Spinal cord (tissue), 10 donors: ENCODE measurements around the gene NCAN. TPM values are rescaled to one million over a fixed set of nuclear protein-coding genes. Genes with fewer than 3 reads are reported as not detected.
A peak's percentile ranks its signal among the peaks of the same experiment; 100 is the strongest.

ENCODE experiments used
- DNase-seq, 6 donors: peaks; one replicate each; pipeline versions ENCODE4 v3.0.0 to v3.0.0-alpha.2; 2013 to 2015; ENCODE audit warnings: low spot score in 6 of 6, low read depth in 4 of 6
- H3K27ac ChIP-seq: one replicate; pipeline ENCODE4 v1.5.1; 2013; ENCODE audit warnings: low read depth, low read length, control low read depth
- H3K27me3 ChIP-seq: one replicate; pipeline ENCODE4 v1.6.1; 2013; ENCODE audit warnings: low read length; ENCODE audit not compliant: control insufficient read depth, insufficient read depth
- H3K36me3 ChIP-seq: one replicate; pipeline ENCODE4 v1.6.1; 2013; ENCODE audit warnings: low read length; ENCODE audit not compliant: control insufficient read depth, insufficient read depth
- H3K4me1 ChIP-seq: one replicate; pipeline ENCODE4 v1.6.1; 2013; ENCODE audit warnings: low read length; ENCODE audit not compliant: control insufficient read depth, insufficient read depth
- H3K4me3 ChIP-seq: one replicate; pipeline ENCODE4 v1.5.1; 2013; ENCODE audit warnings: low read depth, low read length, control low read depth
- H3K9me3 ChIP-seq: one replicate; pipeline ENCODE4 v1.6.1; 2013; ENCODE audit warnings: low read length; ENCODE audit not compliant: control insufficient read depth, insufficient read depth
- WGBS: methylation state at CpG from one replicate; pipeline ENCODE4 v1.1.5; 2013; ENCODE audit warnings: missing lambda C conversion rate; ENCODE audit not compliant: insufficient coverage; 5-methylcytosine and 5-hydroxymethylcytosine counted together
- polyA plus RNA-seq, 2 donors: library from polyadenylated mRNA; unstranded; fragments of 120-200 nt; gene quantifications; one replicate each; pipeline ENCODE4 v1.2.1, GENCODE V29; 2013; ENCODE audit not compliant: insufficient read length in 2 of 2
- total RNA-seq, 2 donors: library from RNA; depleted of rRNA in 1 of 2; stranded (reverse); fragments of 120-200 nt in 1 of 2; fragments of >200 nt in 1 of 2; gene quantifications; one replicate each; pipeline versions ENCODE4 v1.2.3 to v1.2.4, GENCODE V29; 2013 to 2014
- donor health status: healthy.

NCAN gene
- total and polyA plus RNA-seq, 4 donors, result 135 to 623 (median 338) TPM

DNA sequence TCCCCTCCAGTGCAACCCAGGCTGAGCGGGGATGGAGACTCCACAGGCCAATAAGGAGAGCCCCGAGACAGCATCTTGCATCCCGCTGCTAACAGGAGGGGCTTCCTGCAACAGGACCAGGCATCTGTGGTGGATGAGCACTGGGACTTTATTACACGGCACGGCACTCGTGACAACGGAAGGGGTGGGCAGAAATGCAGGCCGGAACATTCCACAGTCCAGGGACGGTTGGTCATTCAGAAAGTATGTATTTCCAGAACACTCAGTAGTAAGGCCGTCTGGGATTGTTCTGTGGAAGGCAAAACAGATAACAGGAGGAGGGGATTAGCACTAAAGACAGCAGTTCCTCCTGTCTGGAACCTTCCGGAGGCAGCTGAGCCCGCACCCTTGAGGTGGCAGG lies 64.6 kb downstream of the NCAN start:
- no peaks in the 10 kb centered on the region for H3K9me3 ChIP-seq
- DNase-seq, result no peak
- H3K4me3 ChIP-seq, result no peak overlapping the region
- H3K27ac ChIP-seq, result no peak overlapping the region
- H3K4me1 ChIP-seq, result peaks cover 68% of the 10 kb centered on the region
- WGBS, result 87% methylated on average over 10 of the region's 12 CpGs
- H3K27me3 ChIP-seq, result no peaks in the 10 kb centered on the region
- peaks cover 71% of the 10 kb centered on the region for H3K36me3 ChIP-seq

GRCh38 chr19:19276851-19277250 lies 65.1 kb downstream of the NCAN start:
- peaks cover 71% of the 10 kb centered on the region for H3K4me1 ChIP-seq
- no peaks in the 10 kb centered on the region for H3K27me3 ChIP-seq
- H3K9me3 ChIP-seq, result no peaks in the 10 kb centered on the region
- H3K4me3 ChIP-seq, result no peak overlapping the region
- H3K27ac ChIP-seq, result no peak overlapping the region
- 89% methylated on average over 20 of the region's 20 CpGs for WGBS
- no peak for DNase-seq
- peaks cover 76% of the 10 kb centered on the region for H3K36me3 ChIP-seq

GRCh38 chr19:19278315-19278714 lies 66.6 kb downstream of the NCAN start:
- no peaks in the 10 kb centered on the region for H3K27me3 ChIP-seq
- H3K36me3 ChIP-seq, result peaks cover 87% of the 10 kb centered on the region
- no peaks in the 10 kb centered on the region for H3K9me3 ChIP-seq
- H3K4me1 ChIP-seq, result peaks cover 63% of the 10 kb centered on the region
- H3K4me3 ChIP-seq, result no peak overlapping the region
- DNase-seq, result peak in 2 of 6 donors; percentile 28 to 88
- 73% methylated on average over 7 of the region's 7 CpGs for WGBS
- no peak overlapping the region for H3K27ac ChIP-seq

DNA sequence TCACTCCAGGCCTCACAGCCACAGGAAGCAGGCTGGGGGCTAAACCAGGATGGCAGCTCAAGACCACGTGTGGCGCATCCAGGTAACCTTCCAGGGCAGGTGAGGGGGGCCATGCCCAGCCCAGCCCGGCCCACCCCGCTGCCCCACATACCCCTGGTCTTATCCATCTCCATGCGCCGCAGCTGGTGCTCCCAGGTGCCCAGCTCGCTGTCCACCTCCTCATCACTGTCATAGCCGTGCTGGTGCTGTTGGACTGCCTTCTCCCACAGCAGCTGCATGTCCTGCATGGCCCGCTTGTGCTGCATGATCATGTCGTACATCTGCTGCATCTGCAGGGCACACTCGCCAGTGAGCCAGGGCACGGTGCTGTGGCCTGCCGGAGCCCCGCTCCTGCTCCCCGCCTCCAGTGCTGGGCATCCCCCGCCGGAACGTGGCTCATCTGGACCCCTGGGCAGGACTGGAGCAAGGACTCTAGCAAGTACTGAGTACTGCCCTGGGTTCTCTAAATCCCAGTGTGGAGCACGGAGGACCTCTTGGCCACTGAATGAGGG lies 67.4 kb downstream of the NCAN start:
- no peak for DNase-seq
- H3K9me3 ChIP-seq, result no peaks in the 10 kb centered on the region
- peaks cover 60% of the 10 kb centered on the region for H3K4me1 ChIP-seq
- no peak overlapping the region for H3K27ac ChIP-seq
- 96% methylated on average over 19 of the region's 19 CpGs for WGBS
- no peaks in the 10 kb centered on the region for H3K27me3 ChIP-seq
- H3K36me3 ChIP-seq, result peaks cover 90% of the 10 kb centered on the region
- no peak overlapping the region for H3K4me3 ChIP-seq

DNA sequence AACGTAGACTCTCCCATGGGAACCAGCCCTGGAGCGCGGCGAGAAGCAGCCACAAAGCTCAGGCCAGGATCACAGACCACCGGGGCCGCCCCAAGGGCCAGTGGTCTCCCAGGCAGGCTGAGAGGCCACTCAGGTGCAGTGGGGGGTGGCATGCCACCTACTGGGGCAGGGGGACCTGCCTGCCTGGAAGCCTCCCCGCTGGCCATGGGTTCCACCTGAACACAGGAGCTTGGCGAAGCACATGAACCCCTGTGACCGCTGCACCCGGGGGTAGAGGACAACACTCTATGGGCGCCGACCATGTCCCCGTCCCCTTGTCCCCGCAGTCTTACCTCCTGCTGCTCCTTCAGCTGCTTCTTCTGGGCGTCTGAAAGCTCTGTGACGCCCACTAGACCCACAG lies 68.1 kb downstream of the NCAN start:
- no peaks in the 10 kb centered on the region for H3K27me3 ChIP-seq
- no peak overlapping the region for H3K27ac ChIP-seq
- no peak for DNase-seq
- 92% methylated on average over 16 of the region's 16 CpGs for WGBS
- no peaks in the 10 kb centered on the region for H3K9me3 ChIP-seq
- no peak overlapping the region for H3K4me3 ChIP-seq
- H3K4me1 ChIP-seq, result peaks cover 54% of the 10 kb centered on the region
- H3K36me3 ChIP-seq, result peaks cover 90% of the 10 kb centered on the region

DNA sequence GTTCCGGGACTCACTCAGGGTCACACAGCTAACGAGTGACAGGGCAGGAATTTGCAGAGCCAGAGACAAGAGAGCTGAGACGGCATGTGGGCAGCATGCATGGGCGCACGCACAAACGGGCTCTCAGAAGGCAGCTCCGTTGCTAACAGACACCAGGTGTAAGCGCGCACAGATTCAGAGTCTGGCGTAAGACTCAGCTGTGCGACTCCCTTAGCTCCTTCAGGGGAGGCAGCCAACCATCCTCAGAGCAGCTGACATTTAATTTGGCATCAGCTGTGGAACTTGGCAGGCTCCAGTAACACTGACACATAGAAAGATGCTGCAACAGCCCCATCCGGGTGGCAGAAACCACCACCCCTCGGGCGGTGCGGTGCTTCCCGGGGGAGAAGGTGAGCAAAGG lies 68.8 kb downstream of the NCAN start:
- H3K27me3 ChIP-seq, result no peaks in the 10 kb centered on the region
- peak in 2 of 6 donors; percentile 91 to 94 for DNase-seq
- H3K4me3 ChIP-seq, result no peak overlapping the region
- 59% methylated on average over 12 of the region's 16 CpGs for WGBS
- no peaks in the 10 kb centered on the region for H3K9me3 ChIP-seq
- H3K27ac ChIP-seq, result no peak overlapping the region
- H3K4me1 ChIP-seq, result peaks cover 47% of the 10 kb centered on the region
- peaks cover 89% of the 10 kb centered on the region for H3K36me3 ChIP-seq

GRCh38 chr19:19285686-19286085 lies 73.9 kb downstream of the NCAN start:
- Histone ChIP-seq H3K4me1 (peaks cover 9% of the 10 kb centered on the region), H3K27me3 (no peaks in the 10 kb centered on the region), H3K4me3 (no peak overlapping the region), H3K9me3 (no peaks in the 10 kb centered on the region), H3K36me3 (peaks cover 74% of the 10 kb centered on the region), H3K27ac (no peak overlapping the region)
- WGBS, result 97% methylated on average over 9 of the region's 10 CpGs
- DNase-seq, result no peak

GRCh38 chr19:19292607-19293006 lies 80.8 kb downstream of the NCAN start:
- H3K36me3 ChIP-seq, result peaks cover 82% of the 10 kb centered on the region
- 100% methylated on average over 1 of the region's 5 CpGs for WGBS
- no peak overlapping the region for H3K27ac ChIP-seq
- H3K9me3 ChIP-seq, result no peaks in the 10 kb centered on the region
- H3K4me1 ChIP-seq, result no peaks in the 10 kb centered on the region
- no peak overlapping the region for H3K4me3 ChIP-seq
- DNase-seq, result no peak
- no peaks in the 10 kb centered on the region for H3K27me3 ChIP-seq

DNA sequence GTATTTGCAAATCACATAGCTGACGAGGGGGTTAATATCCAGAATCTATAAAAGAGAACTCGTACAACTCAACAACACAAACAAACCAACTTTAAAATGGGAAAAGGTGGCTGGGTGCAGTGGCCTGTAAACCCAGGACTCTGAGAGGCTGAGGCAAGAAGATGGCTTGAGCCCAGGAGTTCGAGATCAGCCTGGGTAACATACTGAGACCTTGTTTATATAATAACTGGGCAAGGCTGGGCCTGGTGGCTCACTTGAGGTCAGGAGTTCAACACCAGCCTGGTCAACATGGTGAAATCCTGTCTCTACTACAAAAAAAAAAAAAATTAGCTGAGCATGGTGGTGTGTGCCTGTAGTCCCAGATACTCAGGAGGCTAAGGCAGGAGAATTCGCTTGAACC lies 83.2 kb downstream of the NCAN start:
- WGBS, result 92% methylated on average over 1 of the region's 4 CpGs
- H3K36me3 ChIP-seq, result peaks cover 82% of the 10 kb centered on the region
- no peak for DNase-seq

GRCh38 chr19:19296953-19297689 lies 85.4 kb downstream of the NCAN start:
- Histone ChIP-seq H3K36me3 (peaks cover 89% of the 10 kb centered on the region), H3K9me3 (no peaks in the 10 kb centered on the region)
- DNase-seq, result no peak

More for the DNA sequence above, 83.2 kb downstream of the NCAN start:
- H3K4me3 ChIP-seq, result no peak overlapping the region
- H3K27me3 ChIP-seq, result no peaks in the 10 kb centered on the region
- H3K4me1 ChIP-seq, result no peaks in the 10 kb centered on the region
- no peak overlapping the region for H3K27ac ChIP-seq
- H3K9me3 ChIP-seq, result no peaks in the 10 kb centered on the region

More at GRCh38 chr19:19296953-19297689, 85.4 kb downstream of the NCAN start:
- no peak overlapping the region for H3K27ac ChIP-seq
- H3K4me1 ChIP-seq, result no peaks in the 10 kb centered on the region
- WGBS, result 95% methylated on average over 15 of the region's 19 CpGs
- H3K4me3 ChIP-seq, result no peak overlapping the region
- no peaks in the 10 kb centered on the region for H3K27me3 ChIP-seq
